NCI-H2227 treated with DMSO at 0.1 percent for 48 hours (cell line): ENCODE data around the gene TAMALIN.
"Not testable (repeated sequence)": the region's sequence is repeated elsewhere in the genome, so short reads cannot be mapped to it uniquely, and the experiment has no call there.

Source experiments
- DNase-seq: peaks from one replicate; lab custom pipeline; 2025; lab: John Stamatoyannopoulos, UW

TAMALIN gene

GRCh38 chr12:52006726-52007157, at the start of gene TAMALIN:
Gene TAMALIN, plus strand, starts transcription at chr12:52006946. Its CDS starts 74 bp downstream, at chr12:52007020.
- DNase-seq, result peak; percentile 41

GRCh38 chr12:51958542-51958941, 48.2 kb upstream of the TAMALIN start:
- DNase-seq, result no peak

GRCh38 chr12:51959211-51959610, 47.5 kb upstream of the TAMALIN start:
- DNase-seq, result no peak

- DNase-seq, result no peak
Measured at GRCh38 chr12:51959921-51960320, 46.8 kb upstream of the TAMALIN start.

GRCh38 chr12:51960488-51960887, 46.3 kb upstream of the TAMALIN start:
- DNase-seq, result no peak

- DNase-seq, result no peak
Measured at GRCh38 chr12:51960890-51961289, 45.9 kb upstream of the TAMALIN start.

GRCh38 chr12:51961834-51962233, 44.9 kb upstream of the TAMALIN start:
- no peak for DNase-seq

GRCh38 chr12:51962737-51963136, 44.0 kb upstream of the TAMALIN start:
- no peak for DNase-seq

- DNase-seq, result no peak
Measured at GRCh38 chr12:51963477-51963876, 43.3 kb upstream of the TAMALIN start.

GRCh38 chr12:51969643-51970042, 37.1 kb upstream of the TAMALIN start:
- DNase-seq, result no peak

GRCh38 chr12:51970904-51971646, 35.7 kb upstream of the TAMALIN start:
- no peak for DNase-seq

GRCh38 chr12:51971679-51972421, 34.9 kb upstream of the TAMALIN start:
- DNase-seq, result no peak

GRCh38 chr12:51972422-51972812, 34.3 kb upstream of the TAMALIN start:
- no peak for DNase-seq

- no peak for DNase-seq
Measured at GRCh38 chr12:51972849-51973273, 33.9 kb upstream of the TAMALIN start.

GRCh38 chr12:51973560-51973959, 33.2 kb upstream of the TAMALIN start:
- no peak for DNase-seq

- no peak for DNase-seq
Measured at GRCh38 chr12:51974646-51975045, 32.1 kb upstream of the TAMALIN start.

- DNase-seq, result no peak
Measured at GRCh38 chr12:51975196-51975595, 31.6 kb upstream of the TAMALIN start.

- no peak for DNase-seq
Measured at GRCh38 chr12:51976376-51977160, 30.2 kb upstream of the TAMALIN start.

GRCh38 chr12:51977320-51977753, 29.4 kb upstream of the TAMALIN start:
- DNase-seq, result no peak

GRCh38 chr12:51979306-51979705, 27.4 kb upstream of the TAMALIN start:
- DNase-seq, result not testable (repeated sequence)

- peak; percentile 44 for DNase-seq
Measured at GRCh38 chr12:51980051-51980808, 26.5 kb upstream of the TAMALIN start.

GRCh38 chr12:51980809-51981127, 26.0 kb upstream of the TAMALIN start:
- no peak for DNase-seq
